Stimulated activated CD4-positive, alpha-beta T cell treated with anti-CD3 and anti-CD28 coated beads, Interleukin-2, amount 100 ng/mL, for 4 hours (primary cell): ENCODE data around the gene BGN.
A peak's percentile ranks its signal among the peaks of the same experiment; 100 is the strongest.

Source experiments
- DNase-seq: peaks from one replicate; pipeline ENCODE4 v3.0.0-alpha.2; 2020; ENCODE audit warnings: low read depth

The BGN gene

DNA sequence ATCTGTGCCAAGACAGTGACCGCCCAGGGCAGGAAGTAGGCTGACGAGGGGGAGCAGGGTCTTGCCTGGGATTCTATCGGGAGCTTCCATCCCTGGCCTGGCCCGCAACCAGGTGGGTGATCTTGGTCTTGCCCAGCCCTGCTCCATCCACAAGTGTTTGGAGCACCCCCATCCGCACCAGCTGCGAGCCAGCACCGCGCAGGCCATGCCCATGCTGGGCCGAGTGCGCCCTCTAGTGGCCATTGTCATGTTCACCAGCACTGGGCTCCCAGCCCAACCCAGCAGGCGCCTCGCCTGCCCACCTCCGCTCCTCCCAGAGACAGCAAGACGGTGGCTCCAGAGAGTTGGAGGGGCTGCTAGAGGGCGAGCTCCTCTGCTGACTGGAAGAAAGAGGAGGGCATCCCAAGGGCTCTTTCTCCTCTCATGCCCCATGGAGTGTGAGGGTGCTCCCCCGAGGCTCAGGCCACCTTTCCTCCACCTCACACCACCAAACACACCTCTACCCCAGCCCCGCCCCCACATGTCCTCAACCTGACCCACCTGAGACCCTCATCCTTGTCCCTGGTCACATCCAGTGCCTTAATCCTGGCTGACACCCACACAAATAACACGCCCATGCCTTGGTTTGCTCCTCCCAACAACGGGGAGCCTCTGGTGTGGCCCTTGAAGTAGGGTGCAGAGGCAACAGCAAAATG is 12.9 kb downstream of the BGN start:
- peak; percentile 69 for DNase-seq

GRCh38 chrX:153509592-153509991 is 14.8 kb downstream of the BGN start:
- DNase-seq: no peak

GRCh38 chrX:153510383-153510782 is 15.6 kb downstream of the BGN start:
- DNase-seq: no peak

DNA sequence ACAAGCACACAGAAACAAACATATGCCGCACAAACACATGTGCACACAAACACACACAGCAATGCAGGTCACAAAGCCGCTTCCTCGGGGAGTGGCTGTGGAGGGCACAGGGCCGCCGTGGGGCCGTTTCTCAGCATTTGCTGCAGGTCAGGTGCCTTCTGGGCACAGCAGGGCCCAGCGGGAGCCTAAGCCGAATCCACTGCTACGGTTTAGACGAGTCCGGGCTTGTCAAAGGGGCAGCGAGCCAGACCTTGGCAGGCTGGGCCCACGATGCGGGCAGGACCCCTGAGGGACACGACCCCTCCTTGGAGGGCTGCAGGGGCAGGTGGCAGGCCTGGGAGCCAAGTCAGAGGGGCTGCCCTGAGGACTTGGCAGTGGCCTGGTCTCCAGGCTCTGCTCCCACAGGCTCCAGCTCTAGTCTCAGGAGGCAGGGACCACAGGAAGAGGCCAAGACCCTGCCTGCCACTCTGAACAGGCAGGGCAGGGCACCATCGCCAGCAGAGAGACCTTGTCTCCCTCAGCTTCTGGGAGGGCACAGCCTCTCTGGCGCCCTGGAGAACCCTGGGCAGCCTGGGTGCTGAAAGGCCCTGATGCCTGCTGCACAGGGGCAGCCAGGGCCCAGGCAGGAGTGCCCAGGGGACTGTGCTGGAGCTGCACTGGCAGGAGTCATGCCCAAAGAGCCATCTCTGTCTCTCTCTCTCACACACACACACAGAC is 17.2 kb downstream of the BGN start:
- DNase-seq: no peak

DNA sequence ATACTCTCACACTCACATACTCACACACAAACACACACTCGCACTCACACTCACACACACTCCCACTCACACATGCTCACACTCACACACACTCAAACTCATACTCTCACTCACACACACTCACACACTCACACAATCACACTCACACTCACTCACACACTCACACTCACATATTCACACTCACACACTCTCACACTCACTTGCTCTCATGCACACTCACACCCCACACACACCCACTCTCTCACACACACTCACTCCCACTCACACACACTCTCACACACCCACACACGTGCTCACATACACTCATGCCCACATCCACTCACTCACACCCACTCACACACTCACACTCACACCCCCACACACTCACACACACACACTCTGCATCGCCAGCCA is 17.7 kb downstream of the BGN start:
- no peak for DNase-seq

GRCh38 chrX:153513265-153513664 is 18.5 kb downstream of the BGN start:
- no peak for DNase-seq

DNA sequence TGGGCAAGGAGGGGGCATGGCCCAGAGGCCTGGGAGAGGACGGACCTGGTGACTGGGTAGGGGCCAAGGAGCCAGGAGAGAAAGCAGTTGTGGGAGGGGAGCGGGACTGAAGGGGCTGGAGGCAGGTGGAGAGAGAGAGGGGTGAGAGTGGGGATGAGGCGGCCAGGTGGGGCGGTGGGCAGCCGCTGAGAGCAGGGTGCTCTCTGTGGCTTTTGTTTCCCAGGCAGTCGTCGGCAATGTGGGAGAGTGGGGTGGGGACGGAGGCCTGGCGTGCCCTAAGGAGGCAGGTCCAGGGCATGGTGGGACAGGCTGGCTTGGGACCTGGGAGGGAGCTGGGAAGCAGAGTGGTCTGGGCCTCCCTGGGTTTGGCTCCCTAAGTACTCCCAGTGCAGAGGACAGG is 19.5 kb downstream of the BGN start:
- DNase-seq: no peak

DNA sequence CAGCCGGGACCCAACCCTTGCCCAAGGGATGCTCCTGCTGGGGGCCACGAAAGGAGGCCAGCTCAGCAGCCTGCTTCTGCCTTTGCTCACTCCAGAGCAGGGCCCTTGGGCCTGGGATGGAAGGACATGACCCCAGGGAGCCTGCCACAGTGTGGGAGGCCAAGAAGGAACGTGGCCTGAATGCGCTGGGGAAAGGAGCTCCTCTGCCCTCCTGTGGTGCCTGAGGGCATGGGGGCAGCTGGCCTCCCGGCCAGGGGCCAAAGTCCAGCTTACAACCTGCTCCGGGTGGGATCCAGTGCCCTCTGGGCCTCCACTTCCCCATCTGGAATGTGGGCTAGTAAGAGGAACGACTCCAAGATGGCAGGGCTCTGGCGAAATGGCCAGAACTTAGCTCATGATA is 20.7 kb downstream of the BGN start:
- no peak for DNase-seq

DNA sequence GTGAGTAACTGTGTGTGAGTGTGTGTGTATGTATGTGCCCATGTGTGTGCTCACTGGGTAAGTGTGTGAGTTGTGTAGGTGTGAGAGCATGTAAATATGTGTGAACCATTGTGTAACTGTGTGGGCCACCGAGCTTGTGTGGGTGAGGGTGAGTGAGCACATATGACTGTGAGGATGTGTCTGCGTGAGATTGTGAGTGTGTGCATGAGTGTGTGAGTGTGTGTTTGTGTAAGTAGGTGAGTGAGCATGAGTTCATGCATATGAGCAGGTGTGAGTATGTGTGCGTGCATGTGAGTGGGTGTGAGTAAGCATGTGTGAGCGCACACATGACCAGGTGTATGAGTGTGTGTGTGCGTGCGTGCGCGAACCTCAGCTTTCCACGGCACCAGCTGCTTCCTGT is 21.3 kb downstream of the BGN start:
- DNase-seq: no peak

DNA sequence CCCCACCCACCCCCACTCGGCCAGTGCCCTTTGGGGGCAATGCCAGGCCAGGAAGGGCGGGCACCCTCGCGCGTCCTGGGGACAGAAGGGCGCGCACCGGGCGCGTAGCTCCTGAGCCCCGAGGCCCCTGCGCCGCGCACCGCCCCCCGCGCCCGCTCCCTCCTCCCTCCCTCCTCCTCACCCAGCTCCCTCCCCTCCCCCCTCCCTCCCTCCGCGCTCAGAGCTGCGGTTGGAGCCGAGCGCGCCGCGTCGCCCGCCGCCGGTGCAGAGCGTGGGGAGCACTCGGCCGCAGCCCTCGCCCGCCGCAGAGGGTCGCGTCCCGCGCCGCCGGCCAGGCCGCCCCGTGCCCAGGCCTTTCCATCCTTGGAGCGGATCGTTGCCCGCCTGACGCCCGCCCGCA is 22.6 kb downstream of the BGN start, which contains the start of gene ATP2B3:
ATP2B3 (plus strand) TSS at position 220 of the 400 bp plus-strand sequence. CDS start 18,606 bp downstream, outside the sequence.
- DNase-seq: no peak

DNA sequence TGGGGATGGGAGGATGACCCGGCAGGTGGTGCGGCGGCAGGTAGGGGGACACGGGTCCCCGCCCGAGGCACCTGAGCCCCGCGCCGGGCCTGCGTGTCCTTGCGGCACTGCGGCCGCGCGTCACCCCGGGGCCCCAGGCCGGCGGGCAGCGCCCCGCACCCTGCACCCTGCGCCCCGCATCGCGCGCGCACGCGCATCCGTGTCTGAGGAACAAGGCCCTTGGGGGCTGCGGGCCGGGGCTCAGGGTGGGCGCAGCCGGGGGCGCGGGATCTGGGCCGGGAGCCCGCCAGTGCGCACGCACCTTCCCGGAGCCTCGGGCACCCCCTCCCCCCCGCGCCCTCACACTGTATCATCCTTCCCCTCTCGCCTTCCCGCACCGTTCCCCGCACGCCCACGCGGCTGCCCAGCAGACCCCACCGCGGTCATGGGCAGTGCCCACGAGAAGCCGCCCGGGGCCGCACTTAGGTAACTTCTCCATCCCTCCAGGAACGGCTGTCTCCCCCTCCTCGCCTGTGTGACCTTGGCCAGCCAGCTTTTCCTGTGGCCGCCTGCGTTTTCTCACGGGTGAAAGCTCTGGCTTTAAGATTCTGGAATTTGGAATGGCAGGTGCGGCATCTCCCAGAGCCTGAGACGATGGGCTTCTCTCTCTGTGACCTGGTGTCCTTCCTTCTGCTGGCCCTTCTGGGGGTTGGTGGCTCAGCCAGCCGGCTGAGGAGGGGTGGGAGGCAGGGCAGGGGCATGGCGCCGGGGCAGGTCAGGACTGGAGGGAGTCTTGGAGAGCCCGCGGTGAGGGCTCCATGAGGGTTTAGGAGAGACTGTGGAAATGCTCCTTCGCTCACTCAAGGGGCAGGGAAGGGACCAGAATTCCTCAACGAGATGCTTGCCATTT is 23.4 kb downstream of the BGN start:
- DNase-seq: no peak

GRCh38 chrX:153519569-153520286 is 24.9 kb downstream of the BGN start:
- DNase-seq: no peak

DNA sequence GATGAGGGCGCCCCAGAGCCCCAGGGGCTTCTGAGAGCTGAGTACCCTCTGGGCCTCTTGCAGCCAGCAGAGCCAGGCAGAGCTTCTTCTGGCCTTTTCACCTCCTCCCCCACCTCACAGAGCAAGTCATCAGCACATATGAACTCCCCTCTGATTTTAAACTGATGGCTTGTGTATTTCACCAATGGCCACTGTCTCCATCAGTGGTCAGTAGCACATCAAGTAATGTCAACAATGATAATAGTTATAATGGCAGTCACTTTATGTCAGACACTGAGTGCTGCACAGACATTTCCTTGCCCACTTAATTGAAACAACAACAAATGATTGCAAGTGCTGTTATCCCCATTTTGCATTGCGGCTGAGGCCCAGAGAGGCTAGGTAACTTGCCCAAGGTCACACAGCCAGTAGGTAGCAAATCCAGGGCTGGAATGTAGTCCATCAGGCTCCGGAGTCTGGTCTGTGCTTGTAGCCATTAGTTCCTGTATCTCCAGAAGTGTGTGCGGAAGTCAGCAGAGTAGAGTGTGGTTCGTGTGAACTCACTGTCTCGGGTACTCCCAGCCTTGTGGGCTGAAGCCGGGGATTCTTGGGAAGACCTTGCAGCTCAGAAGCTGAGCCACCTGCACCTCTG is 25.6 kb downstream of the BGN start:
- DNase-seq: no peak

GRCh38 chrX:153521034-153521433 is 26.3 kb downstream of the BGN start:
- DNase-seq: no peak

GRCh38 chrX:153522259-153522658 is 27.5 kb downstream of the BGN start:
- DNase-seq: no peak

GRCh38 chrX:153523269-153523668 is 28.5 kb downstream of the BGN start:
- no peak for DNase-seq

DNA sequence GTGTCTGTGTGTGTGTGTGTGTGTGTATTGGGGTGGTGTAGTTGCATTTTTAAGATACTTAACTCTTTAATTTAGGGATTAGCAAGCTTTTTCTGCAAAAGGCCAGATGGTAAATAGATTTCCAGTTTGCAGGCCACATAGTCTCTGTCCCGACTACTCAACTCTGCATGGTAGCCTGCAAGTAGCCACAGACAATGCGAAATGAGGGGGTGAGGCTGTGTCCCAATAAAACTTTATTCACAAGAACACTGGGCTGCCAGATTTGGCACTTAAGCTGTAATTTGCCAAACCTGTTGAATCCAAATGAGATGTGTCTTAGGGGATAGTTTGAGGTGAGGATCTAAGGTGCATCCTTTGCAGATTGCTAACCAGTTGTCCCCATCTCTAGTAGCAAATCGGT is 29.5 kb downstream of the BGN start:
- DNase-seq: no peak

- DNase-seq: no peak
Observed at GRCh38 chrX:153525451-153525850, 30.7 kb downstream of the BGN start.

DNA sequence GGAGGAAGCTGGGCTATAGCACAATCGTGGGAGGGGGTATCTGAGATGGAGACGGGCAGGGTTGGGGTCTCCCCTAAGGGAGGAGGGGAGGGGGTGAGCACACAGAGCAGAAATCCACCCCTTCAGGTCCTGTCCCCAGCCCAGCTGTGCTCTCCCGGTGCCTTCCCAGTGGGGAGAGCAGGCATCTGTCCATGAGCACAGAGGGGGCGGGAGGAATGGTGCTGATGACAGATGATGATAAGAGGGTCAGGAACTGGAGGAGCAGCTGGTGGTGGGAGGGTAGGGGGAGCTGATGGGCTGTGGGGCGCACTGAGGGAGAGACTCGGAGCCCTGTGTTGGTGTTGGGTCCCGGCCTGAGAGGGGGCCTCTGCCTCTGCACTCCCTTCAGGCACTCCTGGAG is 31.3 kb downstream of the BGN start:
- DNase-seq: no peak

DNA sequence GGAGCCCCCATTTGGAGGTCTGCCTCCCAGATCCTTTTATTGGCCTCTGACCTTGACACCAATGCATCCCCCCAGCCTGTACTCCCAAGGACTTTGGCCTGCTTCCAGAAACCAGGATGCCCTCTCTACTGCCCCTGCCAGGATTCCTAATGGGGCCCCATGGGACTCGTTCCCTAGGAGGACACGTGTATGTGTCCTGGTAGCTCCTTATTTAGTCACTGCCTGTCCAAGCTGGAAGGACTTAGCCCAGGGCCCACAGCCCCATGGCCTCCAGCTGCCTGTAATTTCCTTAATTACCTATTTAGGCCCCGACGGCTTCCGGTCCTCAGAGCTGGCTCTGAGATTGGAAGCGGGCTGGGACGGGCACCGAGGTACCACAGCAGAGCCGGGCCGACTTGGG is 32.0 kb downstream of the BGN start:
- no peak for DNase-seq

DNA sequence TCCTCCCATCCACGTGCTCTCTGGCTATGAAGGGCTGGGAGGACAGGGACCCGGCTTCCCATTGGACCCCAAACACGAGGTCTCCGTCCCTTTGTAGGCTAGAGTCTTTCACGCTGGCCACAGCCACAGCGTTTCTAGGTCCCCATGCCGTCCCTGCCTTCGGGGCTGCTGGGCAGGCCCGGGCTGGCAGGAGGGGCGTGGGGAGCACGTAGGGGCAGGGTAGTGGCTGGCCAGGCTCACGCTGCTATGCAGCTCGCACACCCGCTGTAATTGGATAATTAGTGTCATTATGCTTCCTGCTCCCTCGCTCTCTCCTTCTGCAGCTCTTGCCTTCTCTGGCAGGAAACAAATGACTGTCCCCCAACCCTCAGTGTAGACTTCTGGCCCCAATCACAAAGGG is 32.4 kb downstream of the BGN start:
- no peak for DNase-seq
